ENCODE results near the gene PITPNM3.

The PITPNM3 gene

GRCh38 chr17:6505425-6506142 is 50.8 kb downstream of the PITPNM3 start:
- DNase-seq (ENCODE audit: insufficient read length), result no peak
- no peak for FAIRE-seq

GRCh38 chr17:6503641-6504195 is 52.6 kb downstream of the PITPNM3 start:
- TF ChIP-seq POLR2AphosphoS5 (IDR thresholded peaks at IDR 0.05; ENCODE audit: low read depth, low read length) (no peak), POLR2A (IDR thresholded peaks at IDR 0.05; ENCODE audit: low read depth, low read length) (no peak), TAF1 (IDR thresholded peaks at IDR 0.05; ENCODE audit: borderline replicate concordance, low read depth, low read length) (no peak)
- FAIRE-seq (no peak), DNase-seq (ENCODE audit: insufficient read length) (no peak)

More at GRCh38 chr17:6505425-6506142, 50.8 kb downstream of the PITPNM3 start:
- TF ChIP-seq POLR2AphosphoS5 (IDR thresholded peaks at IDR 0.05; ENCODE audit: low read depth, low read length), result no peak
- TF ChIP-seq TAF1 (IDR thresholded peaks at IDR 0.05; ENCODE audit: borderline replicate concordance, low read depth, low read length), result no peak
- TF ChIP-seq POLR2A (IDR thresholded peaks at IDR 0.05; ENCODE audit: low read depth, low read length), result no peak

GRCh38 chr17:6502871-6503509 is 53.4 kb downstream of the PITPNM3 start:
- DNase-seq (ENCODE audit: insufficient read length) (no peak), FAIRE-seq (no peak)
- TF ChIP-seq POLR2A (IDR thresholded peaks at IDR 0.05; ENCODE audit: low read depth, low read length), result no peak

GRCh38 chr17:6502142-6502541 is 54.2 kb downstream of the PITPNM3 start:
- TF ChIP-seq POLR2AphosphoS5 (IDR thresholded peaks at IDR 0.05; ENCODE audit: low read depth, low read length), result no peak
- TF ChIP-seq TAF1 (IDR thresholded peaks at IDR 0.05; ENCODE audit: borderline replicate concordance, low read depth, low read length), result no peak
- TF ChIP-seq POLR2A (IDR thresholded peaks at IDR 0.05; ENCODE audit: low read depth, low read length), result no peak
- DNase-seq (ENCODE audit: insufficient read length) (no peak), FAIRE-seq (no peak)

GRCh38 chr17:6501359-6501758 is 55.0 kb downstream of the PITPNM3 start:
- FAIRE-seq, result no peak
- TF ChIP-seq POLR2AphosphoS5 (IDR thresholded peaks at IDR 0.05; ENCODE audit: low read depth, low read length), result no peak
- TF ChIP-seq POLR2A (IDR thresholded peaks at IDR 0.05; ENCODE audit: low read depth, low read length), result no peak
- TF ChIP-seq TAF1 (IDR thresholded peaks at IDR 0.05; ENCODE audit: borderline replicate concordance, low read depth, low read length), result no peak
- no peak for DNase-seq (ENCODE audit: insufficient read length)

- FAIRE-seq (no peak), DNase-seq (ENCODE audit: insufficient read length) (no peak)
- TF ChIP-seq TAF1 (IDR thresholded peaks at IDR 0.05; ENCODE audit: borderline replicate concordance, low read depth, low read length), result no peak
- no peak for TF ChIP-seq POLR2A (IDR thresholded peaks at IDR 0.05; ENCODE audit: low read depth, low read length)
- TF ChIP-seq POLR2AphosphoS5 (IDR thresholded peaks at IDR 0.05; ENCODE audit: low read depth, low read length), result no peak
Observed at GRCh38 chr17:6498901-6499540, 57.3 kb downstream of the PITPNM3 start.

- no peak for FAIRE-seq
- TF ChIP-seq TAF1 (IDR thresholded peaks at IDR 0.05; ENCODE audit: borderline replicate concordance, low read depth, low read length) (no peak), POLR2AphosphoS5 (IDR thresholded peaks at IDR 0.05; ENCODE audit: low read depth, low read length) (no peak), POLR2A (IDR thresholded peaks at IDR 0.05; ENCODE audit: low read depth, low read length) (no peak)
- no peak for DNase-seq (ENCODE audit: insufficient read length)
Observed at GRCh38 chr17:6498356-6498755, 58.0 kb downstream of the PITPNM3 start.

GRCh38 chr17:6497496-6498221 is 58.7 kb downstream of the PITPNM3 start:
- FAIRE-seq (no peak), DNase-seq (ENCODE audit: insufficient read length) (no peak)
- TF ChIP-seq TAF1 (IDR thresholded peaks at IDR 0.05; ENCODE audit: borderline replicate concordance, low read depth, low read length) (no peak), POLR2A (IDR thresholded peaks at IDR 0.05; ENCODE audit: low read depth, low read length) (no peak), POLR2AphosphoS5 (IDR thresholded peaks at IDR 0.05; ENCODE audit: low read depth, low read length) (no peak)

- FAIRE-seq (no peak), DNase-seq (ENCODE audit: insufficient read length) (no peak)
- TF ChIP-seq POLR2AphosphoS5 (IDR thresholded peaks at IDR 0.05; ENCODE audit: low read depth, low read length) (no peak), POLR2A (IDR thresholded peaks at IDR 0.05; ENCODE audit: low read depth, low read length) (no peak), TAF1 (IDR thresholded peaks at IDR 0.05; ENCODE audit: borderline replicate concordance, low read depth, low read length) (no peak)
Observed at GRCh38 chr17:6496640-6497441, 59.5 kb downstream of the PITPNM3 start.

- FAIRE-seq (no peak), DNase-seq (ENCODE audit: insufficient read length) (no peak)
- no peak for TF ChIP-seq POLR2A (IDR thresholded peaks at IDR 0.05; ENCODE audit: low read depth, low read length)
Observed at GRCh38 chr17:6496116-6496481, 60.3 kb downstream of the PITPNM3 start.

Measured in GM12892 (cell line).